OCI-LY7 (cell line): ENCODE data around the gene DERA. TPM values are rescaled to one million over a fixed set of nuclear protein-coding genes. Genes with fewer than 3 reads are reported as not detected.
"Not testable (repeated sequence)": the region's sequence is repeated elsewhere in the genome, so short reads cannot be mapped to it uniquely, and the experiment has no call there.

ENCODE experiments used
- BruUV-seq: library from RNA; stranded (reverse); fragments of 400-500 nt; replicated peaks from 2 replicates; lab custom pipeline; 2021; lab: Mats Ljungman, UMichigan
- CTCF ChIA-PET: fragments of 300-600 bp; sonication (Branson Sonifier 250); formaldehyde crosslinking; loops from one replicate; lab custom pipeline; 2022; ENCODE audit warnings: antibody characterized with exemption; ENCODE audit not compliant: unreplicated experiment; lab: Charles Lee
- POLR2A ChIA-PET: fragments of 300-600 bp; sonication (Branson Sonifier 250); formaldehyde crosslinking; loops from one replicate; lab custom pipeline; 2022; ENCODE audit warnings: antibody characterized with exemption; lab: Charles Lee
- DNase-seq: peaks from one replicate; pipeline ENCODE4 v3.0.0-alpha.2; 2015; ENCODE audit warnings: low spot score
- H2AFZ ChIP-seq: fragments of 200-600 bp; sonication (generic), shearing (Covaris generic); 2 replicates; pipeline ENCODE4 v1.6.1; 2014; ENCODE audit warnings: mild to moderate bottlenecking, antibody characterized with exemption, low read length, moderate library complexity
- H3K27ac ChIP-seq: fragments of 200-600 bp; sonication (generic); 2 replicates; pipeline ENCODE4 v1.5.1; 2014; ENCODE audit warnings: mixed run types, low read depth, mild to moderate bottlenecking, moderate library complexity, low read length, inconsistent platforms; ENCODE audit not compliant: poor library complexity, severe bottlenecking
- H3K36me3 ChIP-seq: fragments of 200-600 bp; sonication (generic); 2 replicates; pipeline ENCODE4 v1.6.1; 2014; ENCODE audit warnings: mild to moderate bottlenecking, antibody characterized with exemption, low read length, moderate library complexity, mixed read lengths; ENCODE audit not compliant: insufficient read depth
- H3K4me1 ChIP-seq: fragments of 200-600 bp; sonication (generic); 2 replicates; pipeline ENCODE4 v1.5.1; 2014; ENCODE audit warnings: mild to moderate bottlenecking, low read length; ENCODE audit not compliant: insufficient read depth, poor library complexity, severe bottlenecking
- H3K4me2 ChIP-seq: fragments of 200-600 bp; sonication (generic); 2 replicates; pipeline ENCODE4 v1.6.1; 2014; ENCODE audit warnings: mild to moderate bottlenecking, low read length
- H3K4me3 ChIP-seq: fragments of 200-600 bp; sonication (generic); 2 replicates; pipeline ENCODE4 v1.5.1; 2014; ENCODE audit warnings: mild to moderate bottlenecking, low read depth, low read length; ENCODE audit not compliant: poor library complexity, severe bottlenecking
- H3K79me2 ChIP-seq: fragments of 200-600 bp; sonication (generic); 2 replicates; pipeline ENCODE4 v1.6.1; 2016; ENCODE audit warnings: low read depth, mild to moderate bottlenecking, low read length, moderate library complexity, mixed read lengths; ENCODE audit not compliant: insufficient read depth
- H3K9me2 ChIP-seq: fragments of 200-600 bp; sonication (generic); 2 replicates; pipeline ENCODE4 v1.6.1; 2016; ENCODE audit warnings: mild to moderate bottlenecking, low read length, mixed read lengths; ENCODE audit not compliant: insufficient read depth
- H3K9me3 ChIP-seq: fragments of 200-600 bp; sonication (generic); 2 replicates; pipeline ENCODE4 v1.6.1; 2014; ENCODE audit warnings: mild to moderate bottlenecking, mixed run types, low read length, mixed read lengths
- H4K20me1 ChIP-seq: fragments of 200-600 bp; sonication (generic); 2 replicates; pipeline ENCODE4 v1.6.1; 2014; ENCODE audit warnings: mild to moderate bottlenecking, antibody characterized with exemption, low read length, moderate library complexity, mixed read lengths; ENCODE audit not compliant: insufficient read depth
- EZH2phosphoT487 ChIP-seq: fragments of 200-600 bp; sonication (generic); IDR thresholded peaks from 2 replicates; pipeline ENCODE4 v1.6.1; 2018; ENCODE audit warnings: low read depth, borderline replicate concordance, mild to moderate bottlenecking, mixed run types, antibody characterized with exemption, low read length, moderate library complexity, mixed read lengths
- intact Hi-C: fragments of 100-400 bp; cut with micrococcal nuclease; formaldehyde crosslinking; loops from one replicate; pipeline ENCODE4 v1.10.0; 2022; ENCODE audit not compliant: unreplicated experiment
- total RNA-seq, 2 experiments: library from RNA; depleted of rRNA in 1 of 2; stranded (reverse); fragments of >200 nt in 1 of 2; shearing (Covaris generic) in 1 of 2; gene quantifications; 2 replicates each; pipeline ENCODE4 v1.2.3, GENCODE V29; 2014 to 2022
- TF ChIP-seq, protein P1 (sequence below): fragments of 200-600 bp; sonication (generic); conservative IDR thresholded peaks from 2 replicates; pipeline ENCODE4 v1.5.1; 2014; ENCODE audit warnings: mild to moderate bottlenecking, antibody characterized with exemption, low read length, moderate library complexity, mixed read lengths

The DERA gene
- total RNA-seq, 2 experiments from 2014 or later, result 68.6 to 87.2 TPM

DNA sequence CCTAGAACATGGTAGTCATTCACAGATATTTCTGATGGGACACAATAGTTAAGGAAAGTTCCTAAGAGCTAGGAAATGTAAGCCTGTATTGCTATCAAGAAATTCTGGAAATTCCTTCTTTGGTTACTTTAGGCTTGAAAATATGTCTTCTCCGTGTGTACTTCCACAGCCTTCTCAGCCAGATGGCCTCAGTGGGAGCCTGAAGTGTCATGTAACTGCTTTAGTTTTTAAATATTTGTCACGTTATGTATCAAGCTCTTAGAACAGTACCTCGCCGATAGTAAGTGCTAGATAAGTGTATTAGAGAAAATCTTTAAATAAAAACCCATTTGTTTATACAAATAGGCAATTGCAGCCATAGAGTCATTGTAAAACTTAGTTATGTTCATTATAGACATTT lies 95.6 kb downstream of the DERA start:
- Histone ChIP-seq H3K27ac (no peak overlapping the region), H3K36me3 (peaks cover 52% of the 10 kb centered on the region), H3K4me2 (no peak overlapping the region), H3K9me2 (no peaks in the 10 kb centered on the region), H3K79me2 (peaks cover 91% of the 10 kb centered on the region), H2AFZ (no peak overlapping the region), H3K9me3 (0 out of 2 replicates have a peak, but pooled peaks cover 3% of the 10 kb centered on the region), H3K4me3 (no peak overlapping the region), H4K20me1 (0 out of 2 replicates have a peak, but pooled peaks cover 5% of the 10 kb centered on the region), H3K4me1 (peaks cover 36% of the 10 kb centered on the region)
- DNase-seq, result no peak
- BruUV-seq, result no TSS peak
- POLR2A ChIA-PET, result interaction anchor here (0.6 to 1.3 kb wide), 4 partner anchors 8 to 29 kb away, joined by 3 to 5 read pairs (median 4); no protein-coding TSS in a partner anchor
- TF ChIP-seq, protein P1, sequence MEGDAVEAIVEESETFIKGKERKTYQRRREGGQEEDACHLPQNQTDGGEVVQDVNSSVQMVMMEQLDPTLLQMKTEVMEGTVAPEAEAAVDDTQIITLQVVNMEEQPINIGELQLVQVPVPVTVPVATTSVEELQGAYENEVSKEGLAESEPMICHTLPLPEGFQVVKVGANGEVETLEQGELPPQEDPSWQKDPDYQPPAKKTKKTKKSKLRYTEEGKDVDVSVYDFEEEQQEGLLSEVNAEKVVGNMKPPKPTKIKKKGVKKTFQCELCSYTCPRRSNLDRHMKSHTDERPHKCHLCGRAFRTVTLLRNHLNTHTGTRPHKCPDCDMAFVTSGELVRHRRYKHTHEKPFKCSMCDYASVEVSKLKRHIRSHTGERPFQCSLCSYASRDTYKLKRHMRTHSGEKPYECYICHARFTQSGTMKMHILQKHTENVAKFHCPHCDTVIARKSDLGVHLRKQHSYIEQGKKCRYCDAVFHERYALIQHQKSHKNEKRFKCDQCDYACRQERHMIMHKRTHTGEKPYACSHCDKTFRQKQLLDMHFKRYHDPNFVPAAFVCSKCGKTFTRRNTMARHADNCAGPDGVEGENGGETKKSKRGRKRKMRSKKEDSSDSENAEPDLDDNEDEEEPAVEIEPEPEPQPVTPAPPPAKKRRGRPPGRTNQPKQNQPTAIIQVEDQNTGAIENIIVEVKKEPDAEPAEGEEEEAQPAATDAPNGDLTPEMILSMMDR, result no peak
- CTCF ChIA-PET, result no interaction called here
- intact Hi-C loops, result no loop called here

DNA sequence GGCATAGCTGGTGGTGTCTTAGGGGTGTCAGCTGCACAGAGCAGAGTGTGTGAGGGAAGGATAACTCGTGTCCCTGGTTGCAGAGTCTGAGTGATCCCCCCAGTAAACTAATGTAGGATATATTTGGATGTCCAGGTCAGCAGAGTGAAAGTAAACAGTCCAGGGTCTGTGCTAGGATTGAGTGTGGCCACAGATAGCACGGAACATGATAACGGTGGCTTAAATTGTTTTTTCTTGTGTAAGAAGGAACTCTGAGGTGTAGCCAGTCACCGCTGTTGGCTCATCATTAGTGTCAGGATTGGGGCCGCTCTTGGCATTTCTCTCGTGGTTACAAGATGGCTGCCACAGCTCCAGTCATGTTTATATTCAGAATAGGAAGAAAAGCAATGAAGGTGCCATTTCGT lies 97.3 kb downstream of the DERA start:
- ChIA-PET CTCF (no interaction called here), POLR2A (interaction anchor here (0.7 to 2.1 kb wide), 3 partner anchors 10 to 22 kb away, joined by 3 to 7 read pairs (median 4); no protein-coding TSS in a partner anchor)
- no peaks in the 10 kb centered on the region for H4K20me1 ChIP-seq
- TF ChIP-seq EZH2phosphoT487, result no peak
- TF ChIP-seq, protein P1, result no peak
- H3K9me3 ChIP-seq, result peaks cover 14% of the 10 kb centered on the region; the same call in 1 of the 2 replicates
- H3K4me1 ChIP-seq, result peaks cover 25% of the 10 kb centered on the region
- H3K4me3 ChIP-seq, result no peak overlapping the region
- H3K79me2 ChIP-seq, result peaks cover 87% of the 10 kb centered on the region; the same call in 1 of the 2 replicates
- DNase-seq, result no peak
- no peak overlapping the region for H2AFZ ChIP-seq
- no peaks in the 10 kb centered on the region for H3K9me2 ChIP-seq
- no TSS peak for BruUV-seq
- H3K27ac ChIP-seq, result no peak overlapping the region
- H3K36me3 ChIP-seq, result peaks cover 67% of the 10 kb centered on the region
- no peak overlapping the region for H3K4me2 ChIP-seq
- intact Hi-C loops, result no loop called here

DNA sequence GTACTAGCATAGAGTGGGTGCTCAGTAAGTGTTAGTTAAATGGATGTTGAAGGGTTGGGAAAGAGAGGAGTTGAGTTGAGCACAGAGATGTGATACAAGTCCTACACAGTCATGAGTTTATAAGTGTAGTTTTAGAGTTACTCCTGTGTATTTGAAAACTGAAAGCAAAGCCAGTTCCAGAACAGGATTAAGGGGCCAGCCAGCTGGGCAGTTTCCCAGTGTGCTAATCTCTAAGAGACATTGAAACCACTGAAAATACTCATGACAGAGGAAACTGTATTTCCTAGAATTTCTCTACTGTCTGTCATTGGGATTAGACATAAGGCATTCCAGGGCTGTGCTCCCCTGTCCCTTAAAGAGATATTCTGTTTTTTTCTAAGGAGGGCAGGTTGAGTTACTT lies 101.0 kb downstream of the DERA start:
- peaks cover 71% of the 10 kb centered on the region for H3K79me2 ChIP-seq
- intact Hi-C loops, result no loop called here
- no peaks in the 10 kb centered on the region for H3K4me1 ChIP-seq
- no peak overlapping the region for H3K27ac ChIP-seq
- DNase-seq, result no peak
- no peak overlapping the region for H2AFZ ChIP-seq
- H3K4me2 ChIP-seq, result no peak overlapping the region
- POLR2A ChIA-PET, result interaction anchor here (0.7 kb wide), 1 partner anchor 9 kb away, joined by 3 read pairs; no protein-coding TSS in a partner anchor
- no peak overlapping the region for H3K4me3 ChIP-seq
- no TSS peak for BruUV-seq
- peaks cover 82% of the 10 kb centered on the region for H3K36me3 ChIP-seq
- H4K20me1 ChIP-seq, result no peaks in the 10 kb centered on the region
- CTCF ChIA-PET, result no interaction called here
- peaks cover 48% of the 10 kb centered on the region for H3K9me3 ChIP-seq
- no peaks in the 10 kb centered on the region for H3K9me2 ChIP-seq
- TF ChIP-seq, protein P1, result no peak
- no peak for TF ChIP-seq EZH2phosphoT487

DNA sequence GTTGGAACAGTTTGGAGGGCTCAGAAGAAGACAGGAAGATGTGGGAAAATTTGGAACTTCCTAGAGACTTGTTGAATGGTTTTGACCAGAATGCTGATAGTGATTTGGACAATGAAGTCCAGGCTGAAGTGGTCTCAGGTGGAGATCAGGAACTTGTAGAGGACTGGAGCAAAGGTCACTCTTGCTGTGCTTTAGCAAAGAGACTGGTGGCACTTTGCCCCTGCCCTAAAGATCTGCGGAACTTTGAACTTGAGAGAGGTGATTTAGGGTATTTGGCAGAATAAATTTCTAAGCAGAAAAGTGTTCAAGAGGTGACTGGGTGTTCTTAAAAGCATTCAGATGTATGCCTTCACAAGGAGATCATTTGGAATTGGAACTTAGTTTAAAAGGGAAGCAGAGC lies 102.6 kb downstream of the DERA start:
- POLR2A ChIA-PET, result interaction anchor here (1.2 kb wide), 1 partner anchor 11 kb away, joined by 3 read pairs; no protein-coding TSS in a partner anchor
- H3K9me2 ChIP-seq, H3K4me1 ChIP-seq, H2AFZ ChIP-seq, DNase-seq, H3K4me3 ChIP-seq, H3K4me2 ChIP-seq, CTCF ChIA-PET, BruUV-seq, H3K27ac ChIP-seq, intact Hi-C loops, H4K20me1 ChIP-seq: not testable (repeated sequence)
- Histone ChIP-seq H3K79me2 (peaks cover 77% of the 10 kb centered on the region), H3K9me3 (peaks cover 60% of the 10 kb centered on the region), H3K36me3 (peaks cover 88% of the 10 kb centered on the region)
